Neural progenitor cell (in vitro differentiated cells): Measurements from ENCODE around the gene UBE2E1. TPM values are rescaled to one million over a fixed set of nuclear protein-coding genes. Genes with fewer than 3 reads are reported as not detected.

Experiments used
- DNase-seq: peaks from one replicate; pipeline ENCODE4 v3.0.0-alpha.2; 2016; ENCODE audit warnings: low spot score
- H2AFZ ChIP-seq: fragments of 200-600 bp; sonication (generic); replicated peaks from 2 replicates; pipeline ENCODE4 v1.6.1; 2016; ENCODE audit warnings: antibody characterized with exemption
- H3F3A ChIP-seq: fragments of 200-600 bp; sonication (generic); 2 replicates; pipeline ENCODE4 v1.6.1; 2016; ENCODE audit warnings: antibody characterized with exemption, low read depth
- H3K27ac ChIP-seq: fragments of 200-600 bp; sonication (generic); 2 replicates; pipeline ENCODE4 v1.5.1; 2016; ENCODE audit warnings: mild to moderate bottlenecking
- H3K27me3 ChIP-seq: fragments of 200-600 bp; sonication (generic); 2 replicates; pipeline ENCODE4 v1.6.1; 2016; ENCODE audit warnings: mild to moderate bottlenecking, moderate library complexity
- H3K36me3 ChIP-seq: fragments of 200-600 bp; sonication (generic); 2 replicates; pipeline ENCODE4 v1.5.1; 2016
- H3K4me1 ChIP-seq: fragments of 200-600 bp; sonication (generic); 2 replicates; pipeline ENCODE4 v1.6.1; 2016; ENCODE audit warnings: mixed run types
- H3K4me2 ChIP-seq: fragments of 200-600 bp; sonication (generic); 2 replicates; pipeline ENCODE4 v1.6.1; 2016
- H3K4me3 ChIP-seq: fragments of 200-600 bp; sonication (generic); 2 replicates; pipeline ENCODE4 v1.5.1; 2016
- H3K79me2 ChIP-seq: fragments of 200-600 bp; sonication (generic); 2 replicates; pipeline ENCODE4 v1.6.1; 2016; ENCODE audit warnings: low read depth
- H3K9ac ChIP-seq: fragments of 200-600 bp; sonication (generic); 2 replicates; pipeline ENCODE4 v1.6.1; 2016
- H3K9me3 ChIP-seq: fragments of 200-600 bp; sonication (generic); 2 replicates; pipeline ENCODE4 v1.5.1; 2016; ENCODE audit warnings: low read depth
- H4K20me1 ChIP-seq: fragments of 200-600 bp; sonication (generic); 2 replicates; pipeline ENCODE4 v1.6.1; 2016; ENCODE audit warnings: low read depth
- H3K27ac Mint-ChIP-seq: 3 replicates; pipeline ENCODE4 v1.8.0; 2021; ENCODE audit warnings: mixed read lengths
- H3K27me3 Mint-ChIP-seq: 2 replicates; pipeline ENCODE4 v1.8.0; 2022; ENCODE audit warnings: low read depth, mild to moderate bottlenecking, inconsistent platforms, moderate library complexity, mixed read lengths; ENCODE audit not compliant: insufficient read depth
- H3K36me3 Mint-ChIP-seq: 3 replicates; pipeline ENCODE4 v1.8.0; 2021; ENCODE audit warnings: mixed read lengths
- H3K4me1 Mint-ChIP-seq: 3 replicates; pipeline ENCODE4 v1.8.0; 2021; ENCODE audit warnings: mixed read lengths
- H3K4me3 Mint-ChIP-seq: 3 replicates; pipeline ENCODE4 v1.8.0; 2021; ENCODE audit warnings: mild to moderate bottlenecking, moderate library complexity, mixed read lengths
- H3K9me3 Mint-ChIP-seq: 3 replicates; pipeline ENCODE4 v1.8.0; 2020; ENCODE audit warnings: mixed read lengths
- EZH2 ChIP-seq: fragments of 200-600 bp; sonication (generic); IDR thresholded peaks from 2 replicates; pipeline ENCODE4 v1.6.1; 2017; ENCODE audit warnings: antibody characterized with exemption, mild to moderate bottlenecking, moderate library complexity
- EZH2phosphoT487 ChIP-seq: fragments of 200-600 bp; sonication (generic); IDR thresholded peaks from 2 replicates; pipeline ENCODE4 v1.6.1; 2017; ENCODE audit warnings: antibody characterized with exemption
- total RNA-seq: library from RNA; depleted of rRNA; stranded (reverse); fragments of >200 nt; gene quantifications from 2 replicates; pipeline ENCODE4 v1.2.3, GENCODE V29; 2015; ENCODE audit warnings: low replicate concordance
- TF ChIP-seq, protein P1 (sequence below): fragments of 200-600 bp; sonication (generic); IDR thresholded peaks from 2 replicates; pipeline ENCODE4 v1.5.1; 2017; ENCODE audit warnings: antibody characterized with exemption, mild to moderate bottlenecking

The UBE2E1 gene
- total RNA-seq, 1 donor from 2014 or later: 391 TPM

DNA sequence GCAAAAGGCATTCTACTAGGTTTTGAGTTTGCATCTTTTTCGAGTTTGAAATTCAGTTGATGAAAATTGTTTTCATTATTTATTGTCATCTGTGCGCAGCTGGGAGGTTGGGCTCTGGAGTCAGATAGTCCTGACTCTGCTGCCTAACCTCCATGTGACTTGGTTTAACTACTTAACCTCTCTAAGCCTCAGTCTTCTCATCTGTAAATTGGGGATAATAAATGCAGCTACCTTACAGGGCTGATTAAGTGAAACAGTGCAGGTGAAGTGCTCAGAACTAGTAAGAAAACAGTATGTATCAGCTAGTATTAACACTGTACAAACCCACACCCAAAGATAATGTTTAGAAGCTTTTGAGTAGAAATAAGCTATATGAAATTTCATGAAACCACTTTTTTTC, 14.1 kb upstream of the UBE2E1 start:
- Histone ChIP-seq H3K79me2 (no peaks in the 10 kb centered on the region), H4K20me1 (no peaks in the 10 kb centered on the region), H3K4me1 (peaks cover 7% of the 10 kb centered on the region), H3K36me3 (no peaks in the 10 kb centered on the region), H2AFZ (no peak overlapping the region), H3F3A (no peaks in the 10 kb centered on the region), H3K9ac (no peak overlapping the region), H3K27ac (no peak overlapping the region), H3K4me2 (no peak overlapping the region), H3K4me3 (no peak overlapping the region), H3K27me3 (no peaks in the 10 kb centered on the region), H3K9me3 (no peaks in the 10 kb centered on the region)
- H3K36me3 Mint-ChIP-seq: no peaks in the 10 kb centered on the region
- no peak for DNase-seq
- no peaks in the 10 kb centered on the region for H3K9me3 Mint-ChIP-seq
- no peak overlapping the region for H3K27ac Mint-ChIP-seq
- H3K4me3 Mint-ChIP-seq: no peak overlapping the region
- TF ChIP-seq, protein P1, sequence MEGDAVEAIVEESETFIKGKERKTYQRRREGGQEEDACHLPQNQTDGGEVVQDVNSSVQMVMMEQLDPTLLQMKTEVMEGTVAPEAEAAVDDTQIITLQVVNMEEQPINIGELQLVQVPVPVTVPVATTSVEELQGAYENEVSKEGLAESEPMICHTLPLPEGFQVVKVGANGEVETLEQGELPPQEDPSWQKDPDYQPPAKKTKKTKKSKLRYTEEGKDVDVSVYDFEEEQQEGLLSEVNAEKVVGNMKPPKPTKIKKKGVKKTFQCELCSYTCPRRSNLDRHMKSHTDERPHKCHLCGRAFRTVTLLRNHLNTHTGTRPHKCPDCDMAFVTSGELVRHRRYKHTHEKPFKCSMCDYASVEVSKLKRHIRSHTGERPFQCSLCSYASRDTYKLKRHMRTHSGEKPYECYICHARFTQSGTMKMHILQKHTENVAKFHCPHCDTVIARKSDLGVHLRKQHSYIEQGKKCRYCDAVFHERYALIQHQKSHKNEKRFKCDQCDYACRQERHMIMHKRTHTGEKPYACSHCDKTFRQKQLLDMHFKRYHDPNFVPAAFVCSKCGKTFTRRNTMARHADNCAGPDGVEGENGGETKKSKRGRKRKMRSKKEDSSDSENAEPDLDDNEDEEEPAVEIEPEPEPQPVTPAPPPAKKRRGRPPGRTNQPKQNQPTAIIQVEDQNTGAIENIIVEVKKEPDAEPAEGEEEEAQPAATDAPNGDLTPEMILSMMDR: no peak
- TF ChIP-seq EZH2phosphoT487: no peak
- TF ChIP-seq EZH2: no peak
- H3K4me1 Mint-ChIP-seq: peaks cover 4% of the 10 kb centered on the region
- H3K27me3 Mint-ChIP-seq: peaks cover 2% of the 10 kb centered on the region

DNA sequence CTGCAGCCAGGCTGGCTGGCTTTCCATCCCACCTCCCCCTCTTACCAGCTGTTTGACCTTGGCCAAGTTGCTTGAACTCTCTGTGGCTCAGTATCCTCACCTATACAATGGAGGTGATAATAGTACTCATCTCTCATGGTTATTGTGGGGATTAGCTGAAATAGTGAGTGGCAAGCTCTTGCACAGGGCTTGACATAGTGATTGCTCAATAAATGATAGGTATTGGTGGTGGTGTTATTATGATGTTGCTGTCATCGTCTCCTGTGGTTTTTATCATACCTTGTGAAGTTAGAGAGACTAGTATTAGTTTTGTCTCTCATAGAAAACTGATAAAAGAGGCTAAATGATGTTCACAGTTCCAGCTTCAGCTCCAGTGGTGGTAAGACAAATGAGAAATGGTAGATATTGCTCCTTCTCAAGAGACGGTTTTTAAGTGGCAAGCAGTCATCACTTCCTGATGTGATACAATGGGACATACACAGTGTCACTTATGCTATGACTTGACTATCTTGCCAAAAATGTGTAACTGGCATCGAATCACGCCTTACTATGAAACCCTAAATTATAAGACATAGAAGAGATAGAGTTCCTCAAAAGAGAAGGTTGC, 12.1 kb upstream of the UBE2E1 start:
- H3K9me3 Mint-ChIP-seq: no peaks in the 10 kb centered on the region
- DNase-seq: no peak
- H3K9ac ChIP-seq: no peak overlapping the region
- no peak overlapping the region for H3K4me2 ChIP-seq
- no peaks in the 10 kb centered on the region for H3K9me3 ChIP-seq
- H3K27me3 Mint-ChIP-seq: peaks cover 2% of the 10 kb centered on the region
- TF ChIP-seq EZH2 (no peak), EZH2phosphoT487 (no peak)
- TF ChIP-seq, protein P1: no peak
- H3K27ac ChIP-seq: no peak overlapping the region
- H2AFZ ChIP-seq: no peak overlapping the region
- peaks cover 5% of the 10 kb centered on the region for H3K4me1 Mint-ChIP-seq
- no peak overlapping the region for H3K27ac Mint-ChIP-seq
- no peak overlapping the region for H3K4me3 ChIP-seq
- peaks cover 8% of the 10 kb centered on the region for H3K4me1 ChIP-seq
- H3K79me2 ChIP-seq: no peaks in the 10 kb centered on the region
- H3K4me3 Mint-ChIP-seq: no peak overlapping the region
- no peaks in the 10 kb centered on the region for H3F3A ChIP-seq
- H3K36me3 Mint-ChIP-seq: no peaks in the 10 kb centered on the region
- no peaks in the 10 kb centered on the region for H3K36me3 ChIP-seq
- H3K27me3 ChIP-seq: no peaks in the 10 kb centered on the region
- no peaks in the 10 kb centered on the region for H4K20me1 ChIP-seq

DNA sequence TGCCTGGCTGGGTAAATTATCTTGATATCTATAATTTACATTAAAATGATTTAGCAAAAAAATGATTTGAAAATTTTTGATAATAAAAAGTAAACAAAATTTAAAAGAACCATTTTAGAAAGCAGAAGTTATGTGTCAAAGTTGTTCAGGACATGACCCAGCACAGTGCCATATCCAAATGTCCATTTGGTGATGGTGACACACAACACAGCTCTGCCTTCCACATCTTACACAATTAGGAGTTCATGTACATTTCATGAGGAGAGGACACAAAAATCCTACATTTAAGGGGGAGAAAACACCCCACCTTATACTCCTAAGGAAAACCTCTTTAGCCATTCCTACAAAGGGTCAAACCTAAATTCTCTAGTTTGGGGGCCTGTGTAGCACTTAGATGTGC, 10.7 kb upstream of the UBE2E1 start:
- Histone ChIP-seq H4K20me1 (no peaks in the 10 kb centered on the region), H3K79me2 (no peaks in the 10 kb centered on the region), H3K36me3 (no peaks in the 10 kb centered on the region), H2AFZ (no peak overlapping the region), H3F3A (no peaks in the 10 kb centered on the region), H3K9me3 (no peaks in the 10 kb centered on the region), H3K4me2 (no peak overlapping the region), H3K27me3 (no peaks in the 10 kb centered on the region), H3K9ac (no peak overlapping the region), H3K27ac (no peak overlapping the region), H3K4me1 (peaks cover 16% of the 10 kb centered on the region), H3K4me3 (no peak overlapping the region)
- H3K36me3 Mint-ChIP-seq: no peaks in the 10 kb centered on the region
- no peak overlapping the region for H3K4me3 Mint-ChIP-seq
- no peak overlapping the region for H3K27ac Mint-ChIP-seq
- TF ChIP-seq EZH2 (no peak), EZH2phosphoT487 (no peak)
- TF ChIP-seq, protein P1: no peak
- H3K9me3 Mint-ChIP-seq: no peaks in the 10 kb centered on the region
- no peak for DNase-seq
- H3K4me1 Mint-ChIP-seq: peaks cover 5% of the 10 kb centered on the region
- H3K27me3 Mint-ChIP-seq: peaks cover 2% of the 10 kb centered on the region
